ENCODE results near the gene SPIRE2.

The SPIRE2 gene

GRCh38 chr16:89860747-89861304 is 32.6 kb downstream of the SPIRE2 start:
- no peak overlapping the region for H3K27ac ChIP-seq
- peak; percentile 80 for TF ChIP-seq CTCF (conservative IDR thresholded peaks at IDR 0.05)

GRCh38 chr16:89861648-89862047 is 33.4 kb downstream of the SPIRE2 start:
- H3K27ac ChIP-seq = no peak overlapping the region
- TF ChIP-seq CTCF (conservative IDR thresholded peaks at IDR 0.05) = no peak

- TF ChIP-seq CTCF (conservative IDR thresholded peaks at IDR 0.05) = no peak
- H3K27ac ChIP-seq = no peak overlapping the region
Observed at GRCh38 chr16:89862732-89863131, 34.5 kb downstream of the SPIRE2 start.

- TF ChIP-seq CTCF (conservative IDR thresholded peaks at IDR 0.05) = no peak
- H3K27ac ChIP-seq = no peak overlapping the region
Observed at GRCh38 chr16:89863741-89864526, 35.7 kb downstream of the SPIRE2 start.

- H3K27ac ChIP-seq = no peak overlapping the region
- no peak for TF ChIP-seq CTCF (conservative IDR thresholded peaks at IDR 0.05)
Observed at GRCh38 chr16:89864527-89864820, 36.2 kb downstream of the SPIRE2 start.

- no peak overlapping the region for H3K27ac ChIP-seq
- TF ChIP-seq CTCF (conservative IDR thresholded peaks at IDR 0.05) = no peak
Observed at GRCh38 chr16:89867918-89868317, 39.6 kb downstream of the SPIRE2 start.

- no peak overlapping the region for H3K27ac ChIP-seq
- TF ChIP-seq CTCF (conservative IDR thresholded peaks at IDR 0.05) = no peak
Observed at GRCh38 chr16:89869911-89870310, 41.6 kb downstream of the SPIRE2 start.
